Measurements from ENCODE around the gene ARHGEF19.

The ARHGEF19 gene

DNA sequence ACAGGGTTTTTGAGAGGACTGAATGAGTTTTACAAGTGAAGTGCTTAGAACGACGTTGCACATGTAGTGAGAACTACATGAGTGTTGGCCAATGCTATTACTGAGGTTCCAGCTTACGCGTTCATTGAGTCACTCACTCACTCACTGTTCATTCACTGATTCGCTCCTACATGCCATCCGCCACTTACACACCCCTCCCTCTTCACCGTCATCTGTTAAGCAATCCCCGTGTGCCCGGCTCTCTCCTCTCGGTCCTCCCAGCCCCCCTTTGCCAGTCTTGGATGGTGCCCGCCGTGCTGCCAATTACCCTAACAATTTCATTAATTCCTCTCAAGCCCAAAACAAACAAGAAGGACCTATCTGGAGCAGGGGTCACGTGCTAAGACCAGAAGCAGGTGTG lies 29.3 kb downstream of the ARHGEF19 start:
- Histone ChIP-seq H3K4me1 (ENCODE audit: control insufficient read depth in 1 of 2, insufficient read depth in 2 of 2, low read length in 2 of 2) (peaks cover 14 to 29% of the 10 kb centered on the region in 2 donors), H3K36me3 (ENCODE audit: control insufficient read depth in 1 of 2, insufficient read depth in 2 of 2, low read length in 2 of 2) (no peaks in the 10 kb centered on the region), H3K9me3 (ENCODE audit: control insufficient read depth in 1 of 2, low read length in 2 of 2) (no peaks in the 10 kb centered on the region), H3K27me3 (ENCODE audit: control insufficient read depth in 1 of 2, insufficient read depth in 2 of 2, low read length in 2 of 2) (no peaks in the 10 kb centered on the region), H3K4me3 (ENCODE audit: low read depth in 1 of 2, low read length in 2 of 2) (no peak overlapping the region), H3K9ac (ENCODE audit: low read depth in 1 of 2, low read length in 2 of 2) (no peak overlapping the region), H3K27ac (ENCODE audit: low read depth, low read length) (no peak overlapping the region)

DNA sequence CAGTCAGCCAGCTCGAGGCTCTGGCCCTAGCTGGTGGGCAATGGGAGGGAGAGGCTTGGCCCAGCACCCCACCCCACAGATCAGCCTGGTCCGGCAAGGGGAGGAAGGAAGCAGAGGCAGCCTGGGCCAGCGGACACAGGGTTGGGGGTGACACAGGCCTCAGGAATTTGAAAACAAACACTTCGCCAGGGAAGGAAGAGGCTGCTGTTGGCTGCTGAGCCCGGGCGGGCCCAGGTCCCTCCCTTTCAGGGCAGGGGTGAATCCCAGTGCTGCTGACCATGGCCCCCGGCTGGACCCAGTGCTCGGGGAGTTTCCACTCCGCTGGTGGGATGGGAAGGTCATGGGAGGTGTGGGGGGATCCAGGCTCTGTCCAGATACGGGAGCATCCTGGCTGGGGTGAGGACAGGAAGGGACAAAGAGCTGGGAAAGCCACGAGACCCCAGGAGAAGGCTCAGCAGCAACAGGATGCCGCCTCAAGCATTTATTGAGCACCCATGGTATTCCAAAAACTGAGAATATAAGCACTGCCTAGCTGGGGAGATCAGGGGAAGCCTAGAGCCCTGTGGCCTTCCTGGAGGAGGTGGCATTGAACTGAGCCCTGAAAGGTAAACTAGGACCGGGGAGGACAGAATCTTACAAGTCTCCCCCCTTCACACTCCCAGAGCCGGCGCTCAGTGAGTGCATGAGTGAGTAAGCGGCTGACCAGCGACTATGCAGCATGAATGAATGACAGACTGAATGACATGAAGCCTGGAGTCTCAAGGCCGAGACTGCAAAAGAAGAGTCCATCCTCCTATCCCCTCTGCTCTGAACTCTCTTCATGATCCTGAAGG lies 30.3 kb downstream of the ARHGEF19 start:
- no peak overlapping the region for H3K9ac ChIP-seq (ENCODE audit: low read depth in 1 of 2, low read length in 2 of 2)
- no peaks in the 10 kb centered on the region for H3K27me3 ChIP-seq (ENCODE audit: control insufficient read depth in 1 of 2, insufficient read depth in 2 of 2, low read length in 2 of 2)
- no peaks in the 10 kb centered on the region for H3K9me3 ChIP-seq (ENCODE audit: control insufficient read depth in 1 of 2, low read length in 2 of 2)
- no peak overlapping the region for H3K4me3 ChIP-seq (ENCODE audit: low read depth in 1 of 2, low read length in 2 of 2)
- peaks cover 16 to 31% of the 10 kb centered on the region in 2 donors for H3K4me1 ChIP-seq (ENCODE audit: control insufficient read depth in 1 of 2, insufficient read depth in 2 of 2, low read length in 2 of 2)
- H3K27ac ChIP-seq (ENCODE audit: low read depth, low read length) = peak overlapping the region; percentile 88
- H3K36me3 ChIP-seq (ENCODE audit: control insufficient read depth in 1 of 2, insufficient read depth in 2 of 2, low read length in 2 of 2) = no peaks in the 10 kb centered on the region

DNA sequence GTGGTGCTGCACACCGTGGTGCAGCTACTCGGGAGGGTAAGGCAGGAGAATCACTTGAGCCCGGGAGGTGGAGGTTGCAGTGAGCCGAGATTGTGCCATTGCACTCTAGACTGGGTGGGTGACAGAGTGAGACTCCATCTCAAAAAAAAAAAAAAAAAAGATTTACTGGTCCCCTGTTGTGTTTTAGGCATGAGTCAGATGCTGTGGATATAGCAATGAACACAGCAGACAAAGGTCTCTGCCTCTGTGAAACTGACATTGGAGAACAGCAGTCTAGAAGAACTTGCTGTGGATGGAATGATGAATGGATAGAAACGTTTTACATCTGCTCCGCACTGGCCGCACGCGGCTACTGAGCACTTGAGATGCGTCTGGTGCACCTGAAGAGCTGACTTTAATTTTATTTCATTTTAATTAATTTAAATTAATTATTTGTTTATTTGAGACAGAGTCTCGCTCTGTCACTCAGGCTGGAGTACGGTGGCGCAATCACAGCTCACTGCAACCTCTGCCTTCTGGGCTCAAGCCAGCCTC lies 32.1 kb downstream of the ARHGEF19 start:
- Histone ChIP-seq H3K27ac (ENCODE audit: low read depth, low read length) (no peak overlapping the region), H3K9ac (ENCODE audit: low read depth in 1 of 2, low read length in 2 of 2) (no peak overlapping the region)

DNA sequence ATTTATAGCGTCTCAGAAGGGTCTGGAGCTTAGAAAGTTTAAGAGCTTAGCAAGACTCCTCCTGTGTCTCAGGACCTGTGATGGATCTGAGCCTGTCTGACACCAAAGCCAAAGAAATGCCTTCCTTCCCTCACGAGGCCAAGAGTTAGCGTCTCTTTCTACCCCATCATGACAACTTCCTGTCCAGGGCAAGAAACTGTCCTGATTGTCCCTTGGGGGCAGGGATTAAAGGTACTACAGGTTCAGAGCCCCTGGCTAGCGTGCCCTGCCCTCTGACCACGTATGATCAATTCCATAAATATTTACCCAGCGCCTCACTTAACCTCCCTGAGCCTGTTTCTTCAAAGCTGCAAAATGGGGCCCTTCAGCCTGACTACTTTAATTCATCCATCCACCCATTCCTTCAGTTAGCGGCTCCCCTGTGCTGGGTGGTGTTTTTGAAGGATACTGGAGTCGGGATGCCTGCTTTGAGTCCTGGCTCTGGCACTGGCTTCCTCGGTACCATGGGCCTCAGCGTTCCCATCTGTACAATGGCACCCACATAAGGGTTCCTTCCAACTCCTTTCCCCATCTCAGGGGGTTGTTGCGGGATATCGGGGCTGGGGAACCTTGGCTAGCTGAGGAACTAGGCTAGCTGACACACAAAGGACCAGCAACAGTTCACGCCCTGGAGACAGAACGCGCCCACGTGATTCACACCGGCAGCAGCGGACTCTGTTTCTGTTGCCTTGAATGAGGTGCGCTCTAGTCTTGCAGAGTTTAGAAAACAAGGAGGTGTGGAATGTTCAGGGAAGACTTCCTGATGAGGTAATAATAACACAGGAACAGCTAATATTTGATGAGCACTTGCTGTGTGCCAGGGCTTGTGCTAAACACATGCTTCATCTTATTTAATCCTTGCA lies 33.6 kb downstream of the ARHGEF19 start:
- Histone ChIP-seq H3K9me3 (ENCODE audit: control insufficient read depth in 1 of 2, low read length in 2 of 2) (no peaks in the 10 kb centered on the region), H3K4me3 (ENCODE audit: low read depth in 1 of 2, low read length in 2 of 2) (no peak overlapping the region), H3K4me1 (ENCODE audit: control insufficient read depth in 1 of 2, insufficient read depth in 2 of 2, low read length in 2 of 2) (peaks cover 43 to 63% of the 10 kb centered on the region in 2 donors), H3K36me3 (ENCODE audit: control insufficient read depth in 1 of 2, insufficient read depth in 2 of 2, low read length in 2 of 2) (no peaks in the 10 kb centered on the region), H3K27ac (ENCODE audit: low read depth, low read length) (no peak overlapping the region), H3K9ac (ENCODE audit: low read depth in 1 of 2, low read length in 2 of 2) (no peak overlapping the region), H3K27me3 (ENCODE audit: control insufficient read depth in 1 of 2, insufficient read depth in 2 of 2, low read length in 2 of 2) (no peaks in the 10 kb centered on the region)

More for the DNA sequence above, 32.1 kb downstream of the ARHGEF19 start:
- Histone ChIP-seq H3K9me3 (ENCODE audit: control insufficient read depth in 1 of 2, low read length in 2 of 2) (no peaks in the 10 kb centered on the region), H3K4me1 (ENCODE audit: control insufficient read depth in 1 of 2, insufficient read depth in 2 of 2, low read length in 2 of 2) (peaks cover 32 to 48% of the 10 kb centered on the region in 2 donors), H3K27me3 (ENCODE audit: control insufficient read depth in 1 of 2, insufficient read depth in 2 of 2, low read length in 2 of 2) (no peaks in the 10 kb centered on the region), H3K36me3 (ENCODE audit: control insufficient read depth in 1 of 2, insufficient read depth in 2 of 2, low read length in 2 of 2) (no peaks in the 10 kb centered on the region), H3K4me3 (ENCODE audit: low read depth in 1 of 2, low read length in 2 of 2) (no peak overlapping the region)

DNA sequence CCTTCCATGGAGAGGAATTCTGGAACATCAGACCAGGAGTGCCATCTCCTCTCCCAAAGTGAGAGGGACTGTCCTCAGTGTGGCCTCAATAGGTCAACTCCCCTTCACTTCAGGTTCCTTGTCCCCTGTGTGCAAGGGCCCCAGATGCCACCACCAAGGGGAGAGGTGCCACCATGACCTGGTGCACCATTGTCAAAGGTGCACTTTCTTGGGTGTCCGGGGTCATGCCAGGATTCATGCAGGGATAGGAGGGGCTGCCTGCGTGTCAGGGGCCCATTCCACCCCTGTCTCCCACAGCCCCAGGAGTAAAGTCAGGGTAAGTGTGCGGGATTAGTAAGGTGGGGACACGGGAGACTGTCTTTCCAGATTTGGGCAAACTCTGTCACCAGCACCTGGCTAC lies 35.1 kb downstream of the ARHGEF19 start:
- no peak overlapping the region for H3K9ac ChIP-seq (ENCODE audit: low read depth in 1 of 2, low read length in 2 of 2)
- H3K9me3 ChIP-seq (ENCODE audit: control insufficient read depth in 1 of 2, low read length in 2 of 2) = no peaks in the 10 kb centered on the region
- H3K4me1 ChIP-seq (ENCODE audit: control insufficient read depth in 1 of 2, insufficient read depth in 2 of 2, low read length in 2 of 2) = peaks cover 56 to 76% of the 10 kb centered on the region in 2 donors
- no peak overlapping the region for H3K4me3 ChIP-seq (ENCODE audit: low read depth in 1 of 2, low read length in 2 of 2)
- no peaks in the 10 kb centered on the region for H3K27me3 ChIP-seq (ENCODE audit: control insufficient read depth in 1 of 2, insufficient read depth in 2 of 2, low read length in 2 of 2)
- H3K27ac ChIP-seq (ENCODE audit: low read depth, low read length) = no peak overlapping the region
- H3K36me3 ChIP-seq (ENCODE audit: control insufficient read depth in 1 of 2, insufficient read depth in 2 of 2, low read length in 2 of 2) = no peaks in the 10 kb centered on the region

DNA sequence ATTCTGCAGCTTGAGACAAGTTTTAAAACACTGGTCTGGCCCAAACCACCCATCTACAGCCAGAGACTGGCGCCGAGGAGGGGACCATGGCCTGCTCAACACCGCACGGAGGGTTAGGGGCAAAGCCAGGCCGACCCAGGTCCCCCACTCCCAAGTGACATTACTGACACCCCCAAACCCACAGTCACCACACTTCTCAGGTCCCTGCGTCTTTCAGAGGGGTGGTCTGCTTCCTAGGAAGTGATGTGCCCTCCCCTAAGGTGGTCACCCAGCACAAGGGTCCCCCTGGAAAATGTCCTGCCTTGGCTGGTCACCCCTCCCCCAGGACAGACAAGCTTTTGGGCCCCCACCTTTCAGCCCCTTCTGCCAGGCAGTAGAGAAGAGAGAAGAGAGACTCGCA lies 35.8 kb downstream of the ARHGEF19 start:
- peaks cover 62 to 74% of the 10 kb centered on the region in 2 donors for H3K4me1 ChIP-seq (ENCODE audit: control insufficient read depth in 1 of 2, insufficient read depth in 2 of 2, low read length in 2 of 2)
- peak overlapping the region; percentile 72 for H3K27ac ChIP-seq (ENCODE audit: low read depth, low read length)
- no peaks in the 10 kb centered on the region for H3K9me3 ChIP-seq (ENCODE audit: control insufficient read depth in 1 of 2, low read length in 2 of 2)
- H3K36me3 ChIP-seq (ENCODE audit: control insufficient read depth in 1 of 2, insufficient read depth in 2 of 2, low read length in 2 of 2) = no peaks in the 10 kb centered on the region
- peak overlapping the region in 1 of 2 donors; percentile 37 for H3K9ac ChIP-seq (ENCODE audit: low read depth in 1 of 2, low read length in 2 of 2)
- H3K4me3 ChIP-seq (ENCODE audit: low read depth in 1 of 2, low read length in 2 of 2) = no peak overlapping the region
- no peaks in the 10 kb centered on the region for H3K27me3 ChIP-seq (ENCODE audit: control insufficient read depth in 1 of 2, insufficient read depth in 2 of 2, low read length in 2 of 2)

DNA sequence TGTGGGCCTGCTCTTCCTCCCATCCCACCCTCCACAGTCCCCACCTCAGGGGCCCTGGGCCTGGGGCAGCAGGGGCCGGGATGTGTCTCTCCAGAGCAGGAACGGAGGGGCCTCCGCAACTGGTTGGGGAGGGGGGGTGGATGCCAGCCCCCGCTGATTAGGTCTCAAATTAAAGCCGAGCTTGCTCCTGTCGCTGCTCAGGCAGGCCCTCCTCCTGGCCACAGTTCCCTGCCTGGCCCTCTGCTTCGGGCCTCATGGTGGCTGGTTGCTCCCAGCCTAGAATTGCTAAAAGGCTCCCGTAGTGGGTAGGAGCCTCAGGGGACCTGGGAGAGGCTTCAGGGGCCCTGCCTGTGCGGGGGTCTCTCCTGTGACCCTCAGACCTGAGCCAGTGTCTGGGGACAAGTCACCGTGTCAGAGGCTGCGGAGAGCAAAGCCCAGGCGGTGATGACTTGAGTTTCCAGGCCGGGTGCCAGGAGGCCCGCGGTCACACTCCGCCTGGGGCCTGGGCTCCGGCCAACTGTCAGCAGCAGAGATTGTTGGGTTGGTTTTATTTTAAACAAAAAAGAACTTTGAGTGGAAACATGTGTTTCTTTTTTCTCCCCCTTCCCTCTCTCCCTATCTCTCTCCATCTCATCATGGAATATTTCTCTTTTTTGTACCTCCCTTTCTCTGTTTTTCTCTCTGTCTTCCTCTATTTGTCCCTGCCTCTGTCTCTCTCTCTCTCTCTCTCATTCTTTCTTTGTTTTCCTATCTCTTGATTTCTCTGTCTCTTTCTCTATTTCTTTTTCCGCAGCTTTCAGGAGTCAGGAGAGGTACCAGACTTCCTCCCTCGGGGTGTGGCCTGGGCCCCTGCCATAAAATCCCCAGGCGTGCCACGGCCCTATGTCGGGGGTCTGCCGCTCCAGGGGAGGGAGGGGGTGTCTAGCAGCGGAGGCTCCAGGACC lies 36.6 kb downstream of the ARHGEF19 start:
- Histone ChIP-seq H3K36me3 (ENCODE audit: control insufficient read depth in 1 of 2, insufficient read depth in 2 of 2, low read length in 2 of 2) (no peaks in the 10 kb centered on the region), H3K27me3 (ENCODE audit: control insufficient read depth in 1 of 2, insufficient read depth in 2 of 2, low read length in 2 of 2) (no peaks in the 10 kb centered on the region), H3K4me3 (ENCODE audit: low read depth in 1 of 2, low read length in 2 of 2) (no peak overlapping the region), H3K4me1 (ENCODE audit: control insufficient read depth in 1 of 2, insufficient read depth in 2 of 2, low read length in 2 of 2) (peaks cover 66 to 75% of the 10 kb centered on the region in 2 donors), H3K27ac (ENCODE audit: low read depth, low read length) (peak overlapping the region; percentile 77), H3K9ac (ENCODE audit: low read depth in 1 of 2, low read length in 2 of 2) (peak overlapping the region; percentile 32 to 37), H3K9me3 (ENCODE audit: control insufficient read depth in 1 of 2, low read length in 2 of 2) (no peaks in the 10 kb centered on the region)

DNA sequence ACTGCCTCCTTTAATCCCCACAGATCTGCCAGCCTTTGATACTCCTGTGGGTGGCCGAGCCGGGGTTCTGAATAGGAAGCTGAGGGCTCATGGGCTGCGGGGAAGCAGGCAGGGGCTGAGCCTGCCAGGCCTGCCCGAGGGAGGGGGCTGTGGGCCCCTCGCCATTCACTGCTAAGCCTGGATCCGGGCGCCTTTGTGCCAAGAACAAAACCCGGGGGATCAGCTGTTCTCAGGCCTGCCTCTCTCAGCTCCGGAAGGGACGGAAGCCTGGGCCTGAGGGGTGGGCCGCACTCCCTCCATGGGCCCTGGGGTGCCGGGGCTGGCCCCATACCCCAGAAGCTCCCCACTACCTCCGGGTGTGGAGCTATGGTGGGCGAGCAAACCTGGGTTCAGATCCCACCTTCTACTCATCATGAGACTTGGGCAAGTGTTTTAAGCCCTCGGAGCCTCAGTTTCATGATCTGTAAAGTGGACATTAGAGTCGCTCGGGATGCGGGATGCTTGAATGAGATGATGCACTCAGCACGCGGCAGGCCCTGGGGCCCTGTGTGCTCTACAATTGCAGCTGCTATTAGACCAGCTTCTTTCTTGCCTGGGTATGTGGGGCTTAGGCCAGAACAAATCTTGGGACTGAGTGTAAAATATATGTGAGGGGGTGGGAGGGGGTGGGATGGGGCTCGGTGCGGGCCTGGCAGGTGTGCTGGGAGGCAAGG lies 37.4 kb downstream of the ARHGEF19 start:
- Histone ChIP-seq H3K27me3 (ENCODE audit: control insufficient read depth in 1 of 2, insufficient read depth in 2 of 2, low read length in 2 of 2) (no peaks in the 10 kb centered on the region), H3K9ac (ENCODE audit: low read depth in 1 of 2, low read length in 2 of 2) (peak overlapping the region in 1 of 2 donors; percentile 16), H3K36me3 (ENCODE audit: control insufficient read depth in 1 of 2, insufficient read depth in 2 of 2, low read length in 2 of 2) (no peaks in the 10 kb centered on the region), H3K4me3 (ENCODE audit: low read depth in 1 of 2, low read length in 2 of 2) (no peak overlapping the region), H3K27ac (ENCODE audit: low read depth, low read length) (no peak overlapping the region), H3K4me1 (ENCODE audit: control insufficient read depth in 1 of 2, insufficient read depth in 2 of 2, low read length in 2 of 2) (peaks cover 66 to 75% of the 10 kb centered on the region in 2 donors), H3K9me3 (ENCODE audit: control insufficient read depth in 1 of 2, low read length in 2 of 2) (no peaks in the 10 kb centered on the region)

DNA sequence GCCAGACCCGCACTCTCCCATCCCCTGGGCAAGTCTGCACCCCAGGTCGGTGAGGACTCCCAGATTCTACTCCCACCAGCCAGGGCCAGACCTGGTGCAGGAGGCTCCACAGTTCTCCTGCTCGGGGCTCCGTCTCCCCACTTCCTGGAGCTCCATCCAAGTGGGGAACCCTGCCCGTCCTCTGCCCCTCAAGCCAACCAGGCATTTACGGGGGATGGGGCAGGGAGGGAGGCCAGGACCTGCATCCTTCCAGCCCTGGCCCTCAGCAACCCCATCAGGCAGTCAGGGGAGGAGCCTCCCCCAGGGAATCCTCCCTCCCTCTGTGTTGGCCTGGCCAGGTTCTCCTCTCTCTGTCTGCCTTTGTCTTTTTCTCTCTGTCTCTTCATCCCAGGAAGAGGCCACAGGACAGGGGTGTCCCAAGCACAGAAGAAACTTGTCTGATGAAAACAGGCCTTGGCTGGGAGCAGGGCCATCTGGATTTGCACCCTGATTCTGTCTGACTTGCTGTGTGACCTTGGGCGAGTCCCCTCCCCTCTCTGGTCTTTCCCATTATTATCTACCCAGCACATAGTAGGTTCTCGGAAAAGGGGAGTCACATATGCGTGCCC lies 38.1 kb downstream of the ARHGEF19 start:
- Histone ChIP-seq H3K9me3 (ENCODE audit: control insufficient read depth in 1 of 2, low read length in 2 of 2) (no peaks in the 10 kb centered on the region), H3K4me3 (ENCODE audit: low read depth in 1 of 2, low read length in 2 of 2) (no peak overlapping the region), H3K36me3 (ENCODE audit: control insufficient read depth in 1 of 2, insufficient read depth in 2 of 2, low read length in 2 of 2) (no peaks in the 10 kb centered on the region), H3K27ac (ENCODE audit: low read depth, low read length) (no peak overlapping the region), H3K4me1 (ENCODE audit: control insufficient read depth in 1 of 2, insufficient read depth in 2 of 2, low read length in 2 of 2) (peaks cover 66 to 75% of the 10 kb centered on the region in 2 donors), H3K27me3 (ENCODE audit: control insufficient read depth in 1 of 2, insufficient read depth in 2 of 2, low read length in 2 of 2) (no peaks in the 10 kb centered on the region), H3K9ac (ENCODE audit: low read depth in 1 of 2, low read length in 2 of 2) (peak overlapping the region; percentile 54 to 57)
